Upper lobe of left lung (tissue), 4 donors: ENCODE results near the gene SPINK1.

Experiments
- CTCF ChIP-seq, 6 experiments: fragments of 450-650 bp in 4 of 6; fragments of 200-600 bp in 2 of 6; sonication (generic) in 2 of 6; IDR thresholded peaks; one replicate each; pipeline ENCODE4 v1.5.1; 2016 to 2019; ENCODE audit warnings: antibody characterized with exemption in 6 of 6
- POLR2A ChIP-seq, 4 donors: fragments of 450-650 bp; IDR thresholded peaks; one replicate each; pipeline ENCODE4 v1.5.1; 2016 to 2017; ENCODE audit warnings: antibody characterized with exemption in 4 of 4, mild to moderate bottlenecking in 2 of 4

- no peak for TF ChIP-seq CTCF (IDR thresholded peaks at IDR 0.05)
- no peak for TF ChIP-seq POLR2A (IDR thresholded peaks at IDR 0.05)
Measured at GRCh38 chr5:147780924-147781573, 50.4 kb downstream of the SPINK1 start.
